Epithelial cell of proximal tubule (primary cell): ENCODE results near the gene LPCAT1. TPM values are rescaled to one million over a fixed set of nuclear protein-coding genes. Genes with fewer than 3 reads are reported as not detected.

Experiments
- DNase-seq: peaks from one replicate; pipeline ENCODE4 v3.0.0-alpha.2; 2011; ENCODE audit warnings: low read depth
- H3K4me3 ChIP-seq: 2 replicates; pipeline ENCODE4 v1.5.1; 2011; ENCODE audit warnings: low read depth, mild to moderate bottlenecking, low read length
- CTCF ChIP-seq: conservative IDR thresholded peaks from 2 replicates; pipeline ENCODE4 v1.5.1; 2012; ENCODE audit warnings: low read depth, mild to moderate bottlenecking, low read length
- total RNA-seq: library from RNA; depleted of rRNA; stranded (reverse); fragments of >200 nt; gene quantifications from 2 replicates; pipeline ENCODE4 v1.2.3, GENCODE V29; 2015

LPCAT1 gene
- total RNA-seq, 1 donor from 2014 or later: 105 TPM

DNA sequence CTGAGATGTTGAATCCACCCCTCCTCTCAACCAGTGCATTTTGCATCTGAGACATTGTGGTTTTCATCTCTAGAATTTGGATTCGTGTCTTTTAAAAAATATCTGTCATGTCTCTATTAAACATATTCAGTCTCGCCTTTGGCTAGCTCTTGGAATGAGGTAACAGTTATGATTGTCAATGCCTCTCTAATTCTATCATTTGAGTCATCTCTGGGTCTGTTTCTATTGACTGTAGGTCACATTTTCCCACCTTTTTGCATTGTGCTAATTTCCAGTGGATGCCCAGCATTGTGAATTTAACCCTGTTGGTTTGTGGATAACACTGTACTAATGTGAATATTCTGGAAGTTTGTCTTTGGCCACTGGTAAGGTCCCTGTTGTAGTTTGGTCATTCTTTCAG, 70.1 kb downstream of the LPCAT1 start:
- no peak for DNase-seq
- no peak for TF ChIP-seq CTCF
- H3K4me3 ChIP-seq: no peak overlapping the region

DNA sequence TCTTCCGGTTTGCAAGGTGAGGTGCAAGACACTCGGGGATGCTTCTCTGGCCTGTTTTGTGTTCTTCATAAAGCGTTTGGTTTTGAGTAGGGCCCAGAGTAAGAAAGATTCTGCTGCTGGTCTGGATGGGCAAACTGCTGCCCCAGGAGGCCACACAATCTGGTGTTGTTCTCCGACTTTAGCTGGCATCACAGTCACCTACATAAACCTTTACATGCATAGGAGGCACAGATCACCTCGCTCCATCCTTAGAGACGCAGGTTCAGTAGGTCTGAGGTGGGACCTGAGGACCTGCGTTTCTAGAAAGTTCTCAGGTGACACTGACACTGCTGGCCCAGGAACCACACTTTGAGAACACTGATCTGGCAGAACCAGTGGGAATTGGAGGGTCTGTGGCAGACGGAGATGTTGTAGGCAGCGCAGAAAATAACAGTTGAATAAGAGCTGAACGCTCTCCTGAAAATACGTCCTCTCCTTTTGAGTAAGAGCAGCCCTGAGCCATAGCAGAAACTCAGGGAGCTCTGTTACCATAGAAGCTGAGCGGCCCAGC, 74.6 kb downstream of the LPCAT1 start:
- no peak overlapping the region for H3K4me3 ChIP-seq
- no peak for TF ChIP-seq CTCF
- no peak for DNase-seq

- no peak for DNase-seq
- TF ChIP-seq CTCF: no peak
- no peak overlapping the region for H3K4me3 ChIP-seq
Measured at GRCh38 chr5:1448511-1449011, 75.2 kb downstream of the LPCAT1 start.

GRCh38 chr5:1447671-1448361, 75.9 kb downstream of the LPCAT1 start:
- TF ChIP-seq CTCF: no peak
- H3K4me3 ChIP-seq: no peak overlapping the region
- no peak for DNase-seq

- TF ChIP-seq CTCF: no peak
- no peak for DNase-seq
- no peak overlapping the region for H3K4me3 ChIP-seq
Measured at GRCh38 chr5:1446602-1447343, 77.0 kb downstream of the LPCAT1 start.

DNA sequence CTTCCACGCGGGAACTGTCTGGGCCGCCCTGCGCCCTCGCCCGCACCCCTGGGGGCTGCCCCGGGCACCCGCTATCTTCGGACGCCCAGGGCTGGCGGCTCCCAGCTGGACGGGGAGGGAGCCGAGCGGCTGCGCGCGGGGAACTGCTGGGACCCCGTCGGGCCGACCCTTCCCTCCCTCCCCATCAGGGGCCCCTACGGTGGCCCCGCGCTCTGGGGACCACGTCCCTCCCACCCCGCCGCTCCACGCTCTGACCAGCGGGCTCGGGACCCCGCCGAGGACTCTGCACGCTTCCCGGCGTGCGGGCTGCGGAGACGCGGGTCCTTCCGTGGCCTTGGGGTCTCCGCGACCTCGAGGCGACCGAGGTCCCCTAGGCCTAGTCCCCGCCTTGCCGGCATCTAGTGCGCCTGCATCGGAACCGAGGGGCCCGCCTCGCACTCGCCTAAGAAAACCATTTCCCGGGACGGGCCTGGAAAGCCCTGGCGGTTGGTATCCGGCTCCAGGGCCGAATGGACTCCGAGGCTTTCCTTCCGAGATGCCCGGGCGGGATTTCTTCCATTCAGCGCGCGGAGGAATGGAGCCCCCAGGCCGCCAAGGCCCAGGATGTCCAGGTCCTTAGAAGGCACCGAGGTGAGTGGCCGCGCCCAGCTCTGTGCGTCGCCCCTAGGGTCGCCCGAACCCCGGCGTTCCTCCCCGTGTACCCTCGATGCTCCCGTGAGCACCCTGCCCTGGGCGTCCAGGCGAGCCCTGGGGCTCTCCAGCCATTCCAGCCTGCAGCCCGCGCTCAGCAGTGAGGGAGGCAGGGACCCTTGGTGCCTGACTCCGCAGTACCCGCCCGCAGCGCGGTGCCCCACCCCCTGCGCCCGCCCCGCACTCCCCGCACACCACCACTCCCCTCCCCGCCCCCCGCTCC, 77.8 kb downstream of the LPCAT1 start:
- DNase-seq: no peak
- no peak overlapping the region for H3K4me3 ChIP-seq
- no peak for TF ChIP-seq CTCF
